GM21360 (cell line): ENCODE measurements around the gene KCNJ15.

ENCODE experiments used
- ATAC-seq: cut with Tn5 transposase; IDR thresholded peaks from one replicate; pipeline ENCODE4 v1.9.1; 2021; ENCODE audit warnings: mild to moderate bottlenecking, moderate library complexity; ENCODE audit not compliant: unreplicated experiment

KCNJ15 gene

DNA sequence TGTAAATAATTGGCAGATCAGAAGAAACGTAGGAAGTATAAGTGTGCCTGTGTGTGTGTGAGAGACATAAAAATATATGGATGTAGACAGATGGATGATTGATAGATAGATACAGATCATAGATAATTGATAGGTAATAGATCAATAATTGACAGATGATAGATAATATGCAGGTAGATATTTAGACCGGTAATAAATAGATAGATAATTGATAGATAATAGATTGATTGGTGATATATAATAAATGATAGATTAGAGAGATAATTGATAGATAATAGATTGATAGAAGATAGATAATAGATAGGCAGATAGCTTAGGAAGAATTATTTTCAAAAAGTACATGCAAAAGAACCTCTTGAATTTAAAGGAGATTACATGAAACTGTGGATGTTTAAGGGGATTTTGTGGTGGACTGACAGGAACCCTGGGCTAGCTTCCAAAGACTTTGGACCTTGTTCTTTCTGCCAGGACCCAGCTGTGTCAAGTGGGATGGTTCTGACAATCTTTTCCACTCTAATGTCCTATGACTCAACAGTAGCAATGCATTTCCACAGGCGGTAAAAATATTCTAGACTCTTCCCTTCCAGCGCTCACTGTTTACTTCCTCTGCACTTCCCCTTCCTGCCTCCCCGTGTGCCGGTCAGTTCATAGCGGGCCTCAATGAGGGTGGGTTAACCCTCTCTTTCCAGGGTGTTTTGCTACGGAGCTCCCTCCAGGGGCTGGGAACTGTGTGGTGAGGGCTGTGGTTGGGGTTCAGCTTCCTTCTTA is 39.4 kb downstream of the KCNJ15 start:
- ATAC-seq, result no peak

DNA sequence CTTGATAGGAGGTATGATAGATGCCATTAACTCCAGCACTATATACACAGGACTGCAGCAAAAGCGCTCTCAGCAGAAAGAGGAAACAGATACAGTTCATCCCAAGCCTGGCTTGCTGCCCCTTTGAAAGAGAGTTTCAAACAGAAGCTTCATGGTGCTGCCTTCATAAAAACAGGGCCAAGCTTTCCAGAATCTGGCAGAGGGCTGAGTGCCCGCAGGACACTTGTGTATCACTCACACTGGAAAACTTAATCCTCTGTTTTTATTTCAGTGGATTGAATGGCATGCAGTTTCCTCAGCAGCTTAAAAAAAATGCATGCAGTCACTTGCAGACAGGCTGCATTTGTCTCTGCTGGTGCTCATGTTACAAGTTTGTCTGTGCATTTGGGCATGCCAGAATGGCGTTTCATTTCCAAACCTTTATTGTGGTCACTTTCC is 40.4 kb downstream of the KCNJ15 start:
- no peak for ATAC-seq

GRCh38 chr21:38297871-38298270 is 41.1 kb downstream of the KCNJ15 start:
- no peak for ATAC-seq

- ATAC-seq, result no peak
Measured at GRCh38 chr21:38298832-38299231, 42.0 kb downstream of the KCNJ15 start.

DNA sequence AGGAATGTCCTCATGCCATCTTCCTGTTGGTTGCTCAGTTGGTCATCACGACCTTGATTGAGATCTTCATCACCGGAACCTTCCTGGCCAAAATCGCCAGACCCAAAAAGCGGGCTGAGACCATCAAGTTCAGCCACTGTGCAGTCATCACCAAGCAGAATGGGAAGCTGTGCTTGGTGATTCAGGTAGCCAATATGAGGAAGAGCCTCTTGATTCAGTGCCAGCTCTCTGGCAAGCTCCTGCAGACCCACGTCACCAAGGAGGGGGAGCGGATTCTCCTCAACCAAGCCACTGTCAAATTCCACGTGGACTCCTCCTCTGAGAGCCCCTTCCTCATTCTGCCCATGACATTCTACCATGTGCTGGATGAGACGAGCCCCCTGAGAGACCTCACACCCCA is 42.9 kb downstream of the KCNJ15 start:
- no peak for ATAC-seq

DNA sequence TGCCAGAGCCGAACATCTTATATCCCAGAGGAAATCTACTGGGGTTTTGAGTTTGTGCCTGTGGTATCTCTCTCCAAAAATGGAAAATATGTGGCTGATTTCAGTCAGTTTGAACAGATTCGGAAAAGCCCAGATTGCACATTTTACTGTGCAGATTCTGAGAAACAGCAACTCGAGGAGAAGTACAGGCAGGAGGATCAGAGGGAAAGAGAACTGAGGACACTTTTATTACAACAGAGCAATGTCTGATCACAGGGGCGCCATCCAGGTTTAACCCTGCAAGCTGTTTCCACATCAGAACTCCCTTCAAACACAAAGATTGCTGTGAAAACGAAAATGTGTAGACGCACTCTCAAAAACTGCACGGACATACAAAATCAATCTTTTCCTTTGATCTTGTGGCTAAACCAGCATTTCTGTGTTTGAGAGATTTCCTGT is 43.4 kb downstream of the KCNJ15 start:
- ATAC-seq, result no peak

DNA sequence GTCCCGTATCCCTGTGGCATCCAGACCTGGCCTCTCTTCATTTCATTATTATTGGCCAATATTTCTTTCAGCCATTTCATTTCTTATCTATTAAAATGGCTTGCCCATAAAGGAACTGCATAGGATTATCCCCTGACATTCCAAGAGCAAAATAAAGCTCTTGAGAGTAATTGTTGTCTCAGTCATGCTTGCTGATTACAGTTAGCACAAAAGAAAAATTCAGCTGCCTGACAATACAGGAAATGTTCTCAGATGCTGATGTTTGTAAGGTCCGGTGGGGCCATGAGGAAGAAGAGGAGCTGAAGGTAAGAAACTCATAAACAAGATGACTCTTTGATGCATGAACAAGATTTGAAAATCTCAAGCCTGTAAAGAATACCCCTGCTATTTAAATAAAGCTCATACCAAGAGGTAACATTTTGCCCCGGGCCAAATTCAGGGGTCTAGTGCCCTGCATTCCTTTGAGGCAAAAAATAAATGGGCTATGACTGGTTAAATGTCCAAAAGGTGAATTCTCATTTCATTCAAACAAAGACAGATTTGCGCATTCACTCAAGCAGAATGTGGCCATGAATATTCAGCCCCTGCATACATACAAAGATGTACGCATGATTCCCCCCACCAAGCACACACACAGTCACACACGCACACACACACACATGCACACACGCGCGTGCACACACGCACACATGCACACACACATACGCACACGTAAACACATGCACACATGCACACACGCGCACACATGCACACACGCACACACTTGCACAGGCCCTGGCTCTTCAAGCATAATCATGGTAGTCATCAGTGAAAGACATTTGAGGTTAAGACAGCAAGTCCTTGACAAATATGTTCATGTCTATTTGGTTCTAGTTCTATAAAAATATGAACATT is 44.8 kb downstream of the KCNJ15 start:
- no peak for ATAC-seq

DNA sequence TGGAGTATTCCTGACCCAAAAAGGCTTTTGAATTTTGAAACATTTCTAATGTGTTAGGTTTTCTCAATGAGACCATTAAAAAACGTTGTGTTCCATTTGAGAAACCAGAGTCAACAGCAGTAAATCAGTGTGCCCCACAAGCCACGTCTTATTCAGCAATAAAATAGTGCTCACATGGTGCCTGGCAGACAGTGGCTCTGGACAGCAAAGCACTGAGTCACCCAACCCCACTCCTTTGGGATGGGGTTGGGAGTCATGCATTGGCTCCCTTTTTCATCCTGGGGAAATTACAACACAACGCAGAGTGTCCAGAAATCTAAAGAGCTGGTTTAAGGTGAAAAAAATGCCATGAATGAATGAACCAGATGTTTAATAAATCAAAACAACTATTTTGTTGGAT is 46.5 kb downstream of the KCNJ15 start:
- ATAC-seq, result no peak

- no peak for ATAC-seq
Measured at GRCh38 chr21:38306433-38307141, 49.8 kb downstream of the KCNJ15 start.

DNA sequence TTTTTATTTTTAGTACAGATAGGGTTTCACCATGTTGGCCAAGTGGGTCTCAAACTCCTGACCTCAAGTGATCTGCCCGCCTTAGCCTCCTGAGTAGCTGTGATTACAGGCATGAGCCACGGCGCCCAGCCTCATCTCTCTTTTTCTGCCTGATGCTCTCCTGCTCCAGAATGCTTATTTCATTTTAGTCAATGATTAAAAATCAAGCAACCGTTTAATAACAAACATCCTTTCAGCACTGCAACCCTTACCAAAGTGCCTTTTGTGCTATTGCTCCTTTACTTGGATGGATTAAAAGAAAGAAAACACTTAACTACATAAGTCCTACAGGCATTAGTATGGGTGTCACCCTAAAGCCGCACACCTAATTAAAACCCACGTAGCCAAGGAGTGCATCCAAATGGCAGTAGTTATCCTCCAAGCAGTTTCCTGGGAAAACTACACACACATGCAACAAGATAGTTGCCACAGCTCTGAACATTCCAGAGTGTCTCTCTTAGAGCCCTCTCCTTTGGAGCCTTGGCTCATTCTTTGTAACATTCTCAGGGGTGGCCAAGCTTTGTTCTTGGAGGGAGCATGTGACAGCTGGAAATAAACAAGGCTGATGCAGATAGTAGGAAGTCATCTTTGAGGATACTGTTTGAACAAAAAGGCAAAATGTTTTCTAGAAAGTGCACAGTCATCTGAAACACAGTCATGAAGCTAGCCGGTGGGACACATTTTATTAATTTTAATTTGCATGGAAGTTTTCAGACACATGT is 51.2 kb downstream of the KCNJ15 start:
- ATAC-seq, result no peak

GRCh38 chr21:38308532-38309119 is 51.8 kb downstream of the KCNJ15 start:
- no peak for ATAC-seq

DNA sequence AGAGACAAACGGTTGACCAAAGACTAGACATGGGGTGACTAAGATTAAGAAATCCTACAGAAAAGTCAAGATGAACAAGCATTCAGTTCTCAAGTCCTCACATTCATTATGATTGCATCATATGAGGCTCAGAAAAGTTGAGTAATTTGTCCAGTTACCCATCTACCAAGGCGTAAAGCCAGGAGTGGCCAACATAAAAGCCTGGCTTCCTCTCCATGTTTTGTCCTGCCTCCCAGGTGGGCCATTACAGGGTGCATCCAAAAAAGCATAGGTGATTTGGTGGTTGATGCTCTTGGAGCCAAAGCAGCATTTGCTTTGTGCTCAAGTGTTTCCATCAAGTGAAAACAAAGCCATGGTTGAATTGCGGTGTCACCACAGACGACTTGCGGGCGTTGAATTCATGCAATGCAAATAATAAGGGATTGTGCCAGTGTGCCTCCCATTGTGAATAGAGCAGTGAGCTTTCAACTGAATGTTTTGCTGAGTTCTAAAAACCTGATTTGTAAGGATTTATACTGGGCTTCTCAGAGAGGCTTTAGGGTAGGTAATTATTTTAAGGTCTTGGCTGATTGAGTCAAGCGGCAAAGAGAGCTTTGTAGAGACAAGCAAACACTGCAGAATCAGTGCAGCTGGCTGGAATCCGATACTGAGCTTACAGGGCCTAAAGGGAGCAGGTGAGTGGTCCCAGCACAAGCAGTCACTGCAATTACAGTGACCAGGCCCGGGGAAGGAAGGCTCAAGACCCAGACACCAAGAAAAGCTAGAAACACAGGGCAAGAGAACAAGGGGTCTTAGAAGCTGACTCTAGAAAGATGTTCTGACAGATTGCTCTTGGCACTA is 54.1 kb downstream of the KCNJ15 start:
- ATAC-seq, result no peak

DNA sequence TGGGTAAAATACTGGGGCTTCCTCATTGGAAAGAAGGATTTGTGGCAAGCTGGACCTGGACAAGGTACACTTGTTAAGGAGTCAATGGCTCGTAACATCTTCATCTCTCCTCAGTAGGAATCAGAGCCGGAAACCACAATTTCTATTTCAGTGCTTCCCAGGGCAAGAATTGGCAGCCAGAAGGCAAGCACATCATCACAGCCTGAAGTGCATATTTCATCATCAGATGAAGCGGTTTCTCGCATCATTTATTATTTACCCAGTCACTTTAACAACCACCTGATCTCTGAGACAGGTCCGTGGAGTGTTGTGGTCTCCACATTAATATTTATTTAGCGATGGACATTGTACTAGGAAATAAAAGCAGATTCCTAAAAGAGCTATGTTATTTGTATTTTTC is 55.0 kb downstream of the KCNJ15 start:
- ATAC-seq, result no peak

- no peak for ATAC-seq
Measured at GRCh38 chr21:38312822-38313221, 56.0 kb downstream of the KCNJ15 start.

DNA sequence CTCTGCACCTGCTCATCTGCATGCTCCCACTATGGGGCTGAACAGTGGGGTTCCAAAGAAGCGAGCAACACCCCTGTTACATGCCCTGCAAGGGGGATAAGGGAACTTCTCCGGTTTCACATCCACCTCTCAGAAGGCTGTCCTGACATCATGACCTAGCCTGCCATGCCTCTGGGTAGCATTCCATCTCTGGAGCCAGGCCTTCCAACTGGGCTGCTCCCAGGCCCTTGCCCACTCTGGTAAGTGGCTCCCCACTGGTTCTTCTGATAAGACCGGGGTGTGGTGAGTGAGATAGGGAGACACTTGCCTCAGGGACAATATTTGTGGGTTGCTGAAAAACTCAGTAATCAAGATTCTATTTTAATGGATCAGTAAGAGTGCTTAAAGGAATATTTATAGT is 57.8 kb downstream of the KCNJ15 start:
- no peak for ATAC-seq

DNA sequence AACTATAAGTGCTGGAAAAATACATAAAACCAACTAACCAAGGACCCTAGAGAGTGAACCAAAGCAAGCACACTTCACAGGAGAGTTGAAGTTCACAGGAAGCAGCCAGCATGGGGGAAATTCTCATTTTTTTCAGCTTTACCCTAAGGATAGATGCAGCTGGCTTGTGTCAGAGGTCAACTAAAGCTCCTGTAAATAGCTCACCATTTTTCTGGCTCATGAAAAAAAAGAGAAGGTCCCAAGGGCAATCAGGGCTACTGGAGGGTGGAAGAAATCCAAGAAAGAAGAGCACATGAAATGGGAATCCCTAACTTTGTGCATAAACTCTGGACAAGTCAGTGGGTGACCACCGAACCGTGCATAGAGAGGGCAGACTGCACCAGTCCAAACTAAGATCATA is 58.3 kb downstream of the KCNJ15 start:
- no peak for ATAC-seq

DNA sequence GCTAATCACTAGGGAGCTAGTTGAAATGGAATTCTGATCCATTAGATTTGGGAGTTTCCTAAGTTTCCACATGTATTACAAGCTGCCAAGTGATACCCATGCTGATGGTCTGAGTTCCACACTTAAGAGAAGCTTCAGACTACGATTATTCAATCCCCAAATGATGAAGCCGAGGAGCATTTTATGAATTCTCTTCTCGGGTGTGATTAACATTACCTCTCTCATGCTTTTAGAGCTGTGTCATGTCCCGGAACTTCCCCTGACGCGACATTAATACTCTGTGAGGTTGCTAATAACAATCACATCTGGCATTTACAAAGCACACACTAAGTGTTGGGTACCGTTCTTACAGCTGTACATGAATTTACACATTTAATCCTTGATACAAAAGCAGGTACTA is 63.0 kb downstream of the KCNJ15 start:
- ATAC-seq, result no peak

GRCh38 chr21:38321568-38321967 is 64.8 kb downstream of the KCNJ15 start:
- no peak for ATAC-seq

DNA sequence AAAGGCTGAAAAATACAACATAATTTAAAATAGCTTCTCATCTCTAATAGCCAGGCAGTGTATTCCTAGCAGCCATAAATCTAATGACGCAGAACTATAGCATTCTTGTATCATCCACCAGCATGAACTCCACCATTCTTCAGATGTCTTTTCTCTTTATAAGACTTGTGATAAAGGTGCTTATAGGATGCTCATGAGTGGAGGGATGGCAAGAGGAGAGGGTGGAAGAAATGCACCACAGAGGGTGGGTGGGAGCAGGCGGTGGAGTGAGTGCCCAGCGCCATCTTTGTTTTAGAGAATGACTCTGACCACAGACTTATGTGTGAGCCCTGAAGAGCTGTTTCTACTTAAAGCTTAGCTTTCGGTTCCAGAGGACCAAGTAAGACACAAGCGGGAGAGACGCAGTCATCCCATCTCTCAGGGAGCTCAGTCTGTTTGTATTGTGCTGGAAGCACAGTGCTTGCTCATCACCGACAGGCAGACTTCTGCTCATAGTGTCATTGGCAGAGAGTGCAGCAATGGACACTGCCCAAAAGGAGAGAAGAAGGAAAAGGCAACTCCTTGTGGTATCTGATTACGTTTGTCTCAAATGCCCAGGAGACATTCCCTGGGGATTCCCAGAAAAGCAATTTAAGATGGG is 65.6 kb downstream of the KCNJ15 start:
- no peak for ATAC-seq
